Bone marrow (tissue), 2 donors: Measurements from ENCODE around the gene ZSCAN12.
A peak's percentile ranks its signal among the peaks of the same experiment; 100 is the strongest.
"Not testable (repeated sequence)": the region's sequence is repeated elsewhere in the genome, so short reads cannot be mapped to it uniquely, and the experiment has no call there.

Experiments used
- DNase-seq, 2 donors: peaks; one replicate each; lab custom pipeline; 2025; lab: John Stamatoyannopoulos, UW

ZSCAN12 gene

GRCh38 chr6:28393912-28394662, 5.5 kb downstream of the ZSCAN12 start:
- DNase-seq = no peak

GRCh38 chr6:28390688-28391087, 8.9 kb downstream of the ZSCAN12 start:
- DNase-seq = no peak

- no peak for DNase-seq
Observed at GRCh38 chr6:28384143-28384533, 15.4 kb downstream of the ZSCAN12 start.

GRCh38 chr6:28383235-28384142, 16.1 kb downstream of the ZSCAN12 start:
- peak; percentile 40 to 45 for DNase-seq

GRCh38 chr6:28380381-28380780, 19.2 kb downstream of the ZSCAN12 start:
- no peak for DNase-seq

GRCh38 chr6:28378644-28379043, 20.9 kb downstream of the ZSCAN12 start:
- DNase-seq = no peak

GRCh38 chr6:28377879-28378278, 21.7 kb downstream of the ZSCAN12 start:
- no peak for DNase-seq

GRCh38 chr6:28373925-28374324, 25.6 kb downstream of the ZSCAN12 start:
- no peak for DNase-seq

- no peak for DNase-seq
Observed at GRCh38 chr6:28371706-28372451, 27.7 kb downstream of the ZSCAN12 start.

- no peak for DNase-seq
Observed at GRCh38 chr6:28371280-28371679, 28.3 kb downstream of the ZSCAN12 start.

GRCh38 chr6:28370440-28370839, 29.1 kb downstream of the ZSCAN12 start:
- no peak for DNase-seq

GRCh38 chr6:28369463-28369862, 30.1 kb downstream of the ZSCAN12 start:
- no peak for DNase-seq

GRCh38 chr6:28368522-28368921, 31.0 kb downstream of the ZSCAN12 start:
- DNase-seq = no peak

- DNase-seq = not testable (repeated sequence)
Observed at GRCh38 chr6:28365590-28365989, 34.0 kb downstream of the ZSCAN12 start.

GRCh38 chr6:28360961-28361360, 38.6 kb downstream of the ZSCAN12 start:
- DNase-seq = no peak

GRCh38 chr6:28359562-28359961, 40.0 kb downstream of the ZSCAN12 start:
- DNase-seq = not testable (repeated sequence)

GRCh38 chr6:28357036-28357435, 42.5 kb downstream of the ZSCAN12 start:
- DNase-seq = no peak

- no peak for DNase-seq
Observed at GRCh38 chr6:28356666-28357020, 42.9 kb downstream of the ZSCAN12 start.

GRCh38 chr6:28355743-28356665, 43.5 kb downstream of the ZSCAN12 start:
- peak; percentile 41 to 64 for DNase-seq

- DNase-seq = no peak
Observed at GRCh38 chr6:28354688-28355554, 44.6 kb downstream of the ZSCAN12 start.
